NCI-H345 (cell line): Measurements from ENCODE around the gene CRB1.
"Not testable (repeated sequence)": the region's sequence is repeated elsewhere in the genome, so short reads cannot be mapped to it uniquely, and the experiment has no call there.

Experiments
- DNase-seq: peaks from one replicate; lab custom pipeline; 2025; lab: John Stamatoyannopoulos, UW

The CRB1 gene

DNA sequence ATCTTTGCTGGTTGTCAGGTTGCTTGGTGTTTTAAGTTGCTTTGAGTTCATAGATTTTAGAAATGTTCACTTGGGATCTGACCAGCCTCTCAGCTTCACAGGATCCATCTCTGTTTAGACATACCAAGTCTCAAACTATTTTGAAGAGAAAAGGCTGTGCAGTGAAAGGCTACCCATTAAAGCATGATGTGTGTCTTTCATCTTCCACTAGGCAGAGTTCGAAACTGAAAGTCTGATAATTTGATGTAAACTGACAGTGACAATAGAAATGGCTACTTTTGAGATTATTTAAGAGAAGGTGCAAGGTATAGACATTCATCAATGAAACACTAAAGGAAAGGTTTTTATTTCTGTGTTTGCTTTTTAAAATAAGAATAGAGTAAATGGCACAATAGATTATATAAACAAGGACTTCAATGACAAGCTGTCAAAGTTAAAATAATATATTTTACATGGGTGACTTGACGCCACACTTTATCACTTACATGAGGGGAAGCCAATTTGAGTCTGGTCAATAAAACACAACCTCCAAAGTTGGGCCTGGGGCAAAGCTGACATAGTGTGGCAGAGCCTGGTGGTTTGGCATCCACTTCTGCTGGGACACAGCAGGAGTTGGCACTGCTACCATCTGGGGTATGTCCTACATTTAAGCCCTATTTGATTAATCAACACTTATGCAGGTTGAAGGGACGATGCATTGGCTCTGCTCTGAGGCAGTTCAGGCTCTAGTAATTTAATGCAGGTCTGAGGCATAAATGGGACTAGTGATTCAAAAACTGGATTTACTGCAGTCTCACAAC is 197.7 kb downstream of the CRB1 start:
- peak; percentile 73 for DNase-seq

GRCh38 chr1:197466813-197467212 is 198.8 kb downstream of the CRB1 start:
- no peak for DNase-seq

DNA sequence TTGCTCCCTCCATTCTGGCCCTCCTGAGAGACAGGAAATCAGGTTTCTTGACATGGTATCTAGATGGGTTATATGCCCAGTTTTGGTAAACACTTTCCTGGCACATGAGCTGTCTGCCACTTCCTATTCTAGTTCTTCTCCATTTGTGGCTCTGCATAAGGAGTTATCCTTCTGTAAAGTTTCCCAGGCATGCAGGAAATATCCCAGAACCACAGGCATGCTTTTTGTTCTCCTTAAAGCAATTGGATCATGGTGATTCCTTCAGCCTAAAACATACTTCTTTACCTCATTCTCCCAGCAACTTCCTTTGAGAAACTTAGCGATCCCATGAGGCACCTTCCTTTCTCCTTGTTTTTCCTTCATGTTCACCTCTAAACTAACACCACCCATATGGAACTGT is 199.8 kb downstream of the CRB1 start:
- no peak for DNase-seq

- DNase-seq, result no peak
Observed at GRCh38 chr1:197468543-197469175, 200.6 kb downstream of the CRB1 start.

DNA sequence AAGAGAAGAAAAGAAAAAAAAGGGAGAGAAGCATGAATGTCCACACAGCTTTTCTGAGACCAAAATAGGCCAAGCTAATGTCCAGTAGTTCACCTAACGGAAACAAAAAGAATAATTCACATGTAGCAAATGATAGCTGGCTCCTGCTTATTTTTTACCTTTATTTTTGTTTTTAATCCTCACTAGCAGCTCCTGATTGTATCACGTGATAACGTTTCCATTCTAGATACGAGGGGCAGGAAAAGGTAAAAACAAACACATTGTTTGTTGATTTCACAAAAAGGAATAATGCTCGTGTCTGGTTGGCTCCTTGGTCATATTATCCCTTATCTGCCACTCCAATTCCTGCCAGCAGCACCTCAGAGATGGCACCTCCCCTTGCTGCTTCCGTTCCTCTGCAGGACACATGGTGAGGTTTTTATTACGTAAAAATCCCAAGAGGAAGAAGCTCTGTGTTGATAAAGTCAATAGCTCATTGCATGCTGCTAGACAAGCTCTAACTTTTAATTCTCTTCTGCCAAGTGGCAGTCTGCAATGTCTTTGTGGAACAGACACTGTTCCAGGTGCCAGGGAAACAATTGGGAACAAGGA is 201.7 kb downstream of the CRB1 start:
- DNase-seq, result peak; percentile 24

DNA sequence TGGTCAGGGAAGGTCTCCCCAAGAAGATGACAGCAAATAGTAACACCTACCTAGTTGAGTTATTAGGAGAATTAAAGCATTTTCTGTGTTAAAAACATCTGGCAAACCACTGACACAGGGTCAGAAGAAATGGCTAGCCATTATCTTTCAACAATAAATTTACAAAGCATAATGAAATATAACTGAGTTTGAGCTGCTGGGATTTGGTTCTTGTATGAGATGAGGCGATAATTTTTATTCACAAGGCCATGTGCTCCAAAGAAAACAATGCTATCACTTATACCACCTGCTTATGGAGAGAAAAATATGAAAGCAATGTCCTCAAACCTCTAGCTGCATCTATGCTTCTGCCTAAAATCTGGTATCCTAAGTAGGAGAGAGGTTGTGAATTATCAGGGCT is 202.3 kb downstream of the CRB1 start:
- no peak for DNase-seq

DNA sequence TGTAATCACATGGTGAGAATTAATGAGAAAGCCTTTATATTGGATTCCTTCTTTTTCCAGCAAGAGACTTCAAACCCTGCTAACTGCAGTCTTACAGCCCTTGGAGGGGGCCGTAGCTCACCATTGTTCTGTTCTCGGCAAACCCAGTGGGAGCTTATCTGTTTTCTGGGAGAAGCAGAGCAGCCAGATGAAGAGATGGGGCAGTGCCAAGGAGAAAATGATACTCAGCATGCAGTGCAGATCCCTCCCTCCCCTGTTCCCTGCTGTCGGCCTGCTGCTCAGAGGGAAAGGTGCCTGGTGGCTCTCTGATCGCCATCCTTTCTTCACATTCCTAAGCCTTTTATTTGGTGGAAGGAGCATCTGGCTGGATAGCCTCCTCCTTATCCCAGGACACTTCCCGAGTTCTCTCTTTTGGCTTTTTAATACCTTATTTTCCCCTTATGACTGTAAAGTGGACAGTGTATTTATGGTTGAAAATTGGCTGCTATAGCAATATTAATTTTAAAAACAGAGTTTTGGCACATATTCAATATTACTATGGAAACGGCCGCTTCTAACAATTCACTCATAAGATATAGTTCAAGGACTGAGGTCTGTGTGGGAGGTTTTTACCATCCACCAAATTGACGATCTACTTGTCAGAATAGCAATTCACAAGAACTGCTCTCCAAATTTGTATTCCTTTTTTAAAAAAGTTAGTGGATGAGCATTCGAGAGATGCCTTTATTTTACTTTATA is 203.4 kb downstream of the CRB1 start:
- DNase-seq, result no peak

DNA sequence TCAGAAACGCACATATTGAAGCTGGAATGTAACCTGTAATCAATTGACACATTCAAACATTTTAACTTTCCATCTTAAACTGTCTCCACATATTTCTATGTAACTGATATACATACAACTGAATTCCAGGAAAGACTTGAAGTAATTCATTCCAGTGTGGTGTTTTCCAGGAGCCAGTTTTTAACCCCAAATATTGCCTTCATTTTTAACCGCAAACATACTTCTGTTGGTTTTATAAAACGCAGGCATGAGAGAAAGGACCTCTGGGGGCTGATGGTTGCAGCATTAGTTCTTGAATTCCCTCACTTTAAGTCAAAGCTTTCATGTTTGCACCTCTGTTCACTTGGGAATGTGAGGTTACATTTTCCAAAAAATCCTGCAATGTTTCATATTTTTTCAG is 204.1 kb downstream of the CRB1 start:
- DNase-seq, result no peak

GRCh38 chr1:197480446-197480845 is 212.4 kb downstream of the CRB1 start:
- no peak for DNase-seq

GRCh38 chr1:197481101-197481500 is 213.0 kb downstream of the CRB1 start:
- DNase-seq, result no peak

GRCh38 chr1:197485790-197486189 is 217.7 kb downstream of the CRB1 start:
- DNase-seq, result peak; percentile 40

DNA sequence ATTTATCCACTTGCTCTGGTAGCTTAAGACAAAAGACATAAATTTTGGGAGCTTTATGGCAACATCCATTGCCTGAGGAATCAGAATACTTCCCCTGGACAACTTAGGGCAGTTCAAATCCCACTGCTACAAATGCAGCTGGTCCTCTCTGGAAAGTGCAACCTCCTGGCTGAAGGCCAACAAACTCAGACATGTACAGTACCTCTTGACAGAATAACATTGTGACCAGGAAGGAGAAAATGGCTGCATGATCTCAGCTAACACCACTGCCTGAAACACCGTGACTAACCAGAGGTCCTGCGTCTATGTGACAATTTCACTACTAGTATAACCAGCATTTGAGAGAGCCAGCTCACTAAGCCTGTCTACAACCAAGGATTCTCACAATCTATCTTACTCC is 218.9 kb downstream of the CRB1 start:
- peak; percentile 64 for DNase-seq

- not testable (repeated sequence) for DNase-seq
Observed at GRCh38 chr1:197491505-197491904, 223.5 kb downstream of the CRB1 start.

DNA sequence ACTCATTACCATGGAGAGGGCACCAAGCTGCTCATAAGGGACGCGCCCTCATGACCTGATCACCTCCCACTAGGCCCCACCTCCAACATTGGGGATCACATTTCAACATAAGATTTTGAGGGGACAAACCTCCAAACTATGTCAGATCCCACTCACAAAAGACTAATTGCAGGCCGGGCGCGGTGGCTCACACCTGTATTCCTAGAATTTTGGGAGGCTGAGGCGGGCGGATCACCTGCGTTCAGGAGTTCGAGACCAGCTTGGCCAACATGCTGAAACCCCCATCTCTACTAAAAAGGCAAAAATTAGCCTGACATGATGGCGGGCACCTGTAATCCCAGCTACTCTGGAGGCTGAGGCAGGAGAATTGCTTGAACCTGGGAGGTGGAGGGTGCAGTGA is 228.7 kb downstream of the CRB1 start:
- DNase-seq, result no peak

GRCh38 chr1:197510691-197511378 is 242.8 kb downstream of the CRB1 start:
- DNase-seq, result no peak

GRCh38 chr1:197515421-197515820 is 247.4 kb downstream of the CRB1 start:
- DNase-seq, result no peak

- no peak for DNase-seq
Observed at GRCh38 chr1:197519741-197520334, 251.8 kb downstream of the CRB1 start.

GRCh38 chr1:197521118-197521739 is 253.2 kb downstream of the CRB1 start:
- peak; percentile 15 for DNase-seq

GRCh38 chr1:197526736-197527371 is 258.8 kb downstream of the CRB1 start:
- DNase-seq, result no peak
